ENCODE data around the gene GLP2R.

Gene GLP2R

GRCh38 chr17:9941305-9941704 is 115.6 kb downstream of the GLP2R start:
- no peaks in the 10 kb centered on the region for H3K9me3 Mint-ChIP-seq
- DNase-seq (ENCODE audit: low spot score in 2 of 2) (no peak), ATAC-seq (replicated peaks; ENCODE audit: extremely low read depth, poor library complexity, severe bottlenecking) (no peak)
- peaks cover 21% of the 10 kb centered on the region for H3K36me3 Mint-ChIP-seq (ENCODE audit: insufficient read depth)
- H3K4me3 Mint-ChIP-seq: no peak overlapping the region
- no peak overlapping the region for H3K27ac Mint-ChIP-seq (ENCODE audit: low read depth)
- H3K27me3 Mint-ChIP-seq: no peaks in the 10 kb centered on the region
- no peaks in the 10 kb centered on the region for H3K4me1 Mint-ChIP-seq
